DND-41 (cell line): Measurements from ENCODE around the gene CTXND1.

Source experiments
- CTCF ChIP-seq: IDR thresholded peaks from 2 replicates; pipeline ENCODE4 v1.5.1; 2012; ENCODE audit warnings: borderline replicate concordance, low read length, moderate library complexity, mild to moderate bottlenecking; ENCODE audit not compliant: poor library complexity, severe bottlenecking; ENCODE audit errors: extremely low read depth
- EZH2 ChIP-seq: IDR thresholded peaks from 3 replicates; pipeline ENCODE4 v1.6.1; 2012; ENCODE audit warnings: borderline replicate concordance, low read depth, mild to moderate bottlenecking, moderate library complexity, low read length, inconsistent platforms; ENCODE audit not compliant: severe bottlenecking

GRCh38 chr15:80180468-80180867 lies 71.5 kb downstream of the CTXND1 start:
- TF ChIP-seq CTCF = no peak
- TF ChIP-seq EZH2 = no peak
